Smooth muscle cell (in vitro differentiated cells): ENCODE data around the gene MYO10. TPM values are rescaled to one million over a fixed set of nuclear protein-coding genes. Genes with fewer than 3 reads are reported as not detected.

Experiments
- DNase-seq: peaks from one replicate; lab custom pipeline; 2025; ENCODE audit not compliant: unreplicated experiment; lab: John Stamatoyannopoulos, UW
- H2AFZ ChIP-seq: fragments of 200-600 bp; sonication (generic); 2 replicates; pipeline ENCODE4 v1.6.0; 2016; ENCODE audit warnings: antibody characterized with exemption, low read depth, mild to moderate bottlenecking
- H3F3A ChIP-seq: fragments of 200-600 bp; sonication (generic); 2 replicates; pipeline ENCODE4 v1.6.0; 2017; ENCODE audit warnings: antibody characterized with exemption, low read depth
- H3K27ac ChIP-seq: fragments of 200-600 bp; sonication (generic); 2 replicates; pipeline ENCODE4 v1.5.1; 2016; ENCODE audit warnings: low read depth, mild to moderate bottlenecking
- H3K27me3 ChIP-seq: fragments of 200-600 bp; sonication (generic); 2 replicates; pipeline ENCODE4 v1.6.1; 2016; ENCODE audit warnings: low read depth, mild to moderate bottlenecking
- H3K36me3 ChIP-seq: fragments of 200-600 bp; sonication (generic); 2 replicates; pipeline ENCODE4 v1.5.1; 2016; ENCODE audit warnings: low read depth
- H3K4me1 ChIP-seq: fragments of 200-600 bp; sonication (generic); 2 replicates; pipeline ENCODE4 v1.5.1; 2016; ENCODE audit warnings: low read depth
- H3K4me2 ChIP-seq: fragments of 200-600 bp; sonication (generic); 2 replicates; pipeline ENCODE4 v1.6.0; 2016; ENCODE audit warnings: mild to moderate bottlenecking
- H3K4me3 ChIP-seq: fragments of 200-600 bp; sonication (generic); 2 replicates; pipeline ENCODE4 v1.5.1; 2016; ENCODE audit warnings: mild to moderate bottlenecking
- H3K79me2 ChIP-seq: fragments of 200-600 bp; sonication (generic); 2 replicates; pipeline ENCODE4 v1.6.0; 2016; ENCODE audit warnings: low read depth, mild to moderate bottlenecking
- H3K9ac ChIP-seq: fragments of 200-600 bp; sonication (generic); 2 replicates; pipeline ENCODE4 v1.6.0; 2016; ENCODE audit warnings: low read depth
- H3K9me3 ChIP-seq: fragments of 200-600 bp; sonication (generic); replicated peaks from 2 replicates; pipeline ENCODE4 v1.5.1; 2016; ENCODE audit warnings: low read depth
- H4K20me1 ChIP-seq: fragments of 200-600 bp; sonication (generic); 2 replicates; pipeline ENCODE4 v1.6.0; 2016; ENCODE audit warnings: low read depth
- CTCF ChIP-seq: fragments of 200-600 bp; sonication (generic); IDR thresholded peaks from 2 replicates; pipeline ENCODE4 v1.5.1; 2017; ENCODE audit warnings: borderline replicate concordance, mild to moderate bottlenecking, antibody characterized with exemption; ENCODE audit not compliant: insufficient read depth, poor library complexity, severe bottlenecking
- WGBS: methylation state at CpG from one replicate; pipeline ENCODE4 v1.1.7; 2016; ENCODE audit warnings: low lambda C conversion rate; 5-methylcytosine and 5-hydroxymethylcytosine counted together
- polyA plus RNA-seq: library from polyadenylated mRNA; unstranded; fragments of >200 nt; fragmentation: Nextera tagmentation; extraction: Ambion mirVana; gene quantifications from 2 replicates; pipeline ENCODE4 v1.2.1, GENCODE V29; 2016
- total RNA-seq: library from RNA; depleted of rRNA; stranded (reverse); fragments of >200 nt; gene quantifications from 2 replicates; pipeline ENCODE4 v1.2.3, GENCODE V29; 2014

Gene MYO10
- total and polyA plus RNA-seq, 2 experiments from 2014 or later = 76.4 to 96.8 TPM

DNA sequence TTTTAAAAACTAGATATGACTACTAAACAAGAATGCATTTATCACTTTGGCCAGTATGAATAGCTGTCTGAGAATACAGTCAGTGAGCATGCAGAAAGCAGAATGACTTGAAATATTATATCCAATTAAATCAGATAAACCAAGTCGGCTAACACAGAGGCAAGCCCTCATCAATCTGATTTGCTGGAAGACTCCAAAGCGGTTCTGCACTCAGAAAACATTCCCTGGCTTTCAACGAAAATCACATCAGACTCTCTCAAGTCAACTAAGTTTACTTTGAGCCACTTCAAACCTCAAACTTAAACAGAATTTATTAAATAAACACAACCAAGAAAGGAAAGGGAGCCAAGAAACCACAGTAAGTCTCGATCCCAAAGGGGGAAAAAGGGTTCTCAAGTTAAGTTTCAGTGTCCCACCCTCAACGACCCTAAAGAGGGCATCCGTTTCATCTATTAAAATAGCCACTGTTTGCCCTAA is 1.4 kb downstream of the MYO10 start:
- peaks cover 63% of the 10 kb centered on the region for H3K79me2 ChIP-seq
- peaks cover 13% of the 10 kb centered on the region for H3F3A ChIP-seq
- WGBS = under 1% methylated on average over 6 of the region's 6 CpGs
- H4K20me1 ChIP-seq = peaks cover 62% of the 10 kb centered on the region
- DNase-seq = no peak
- peak overlapping the region; percentile 96 for H3K9ac ChIP-seq
- H2AFZ ChIP-seq = no peak overlapping the region
- peak overlapping the region; percentile 84 for H3K4me2 ChIP-seq
- no peak for TF ChIP-seq CTCF
- H3K27me3 ChIP-seq = no peaks in the 10 kb centered on the region
- H3K36me3 ChIP-seq = no peaks in the 10 kb centered on the region
- H3K4me1 ChIP-seq = peaks cover 40% of the 10 kb centered on the region
- no peaks in the 10 kb centered on the region for H3K9me3 ChIP-seq
- peak overlapping the region; percentile 85 for H3K27ac ChIP-seq
- H3K4me3 ChIP-seq = peak overlapping the region; percentile 98

DNA sequence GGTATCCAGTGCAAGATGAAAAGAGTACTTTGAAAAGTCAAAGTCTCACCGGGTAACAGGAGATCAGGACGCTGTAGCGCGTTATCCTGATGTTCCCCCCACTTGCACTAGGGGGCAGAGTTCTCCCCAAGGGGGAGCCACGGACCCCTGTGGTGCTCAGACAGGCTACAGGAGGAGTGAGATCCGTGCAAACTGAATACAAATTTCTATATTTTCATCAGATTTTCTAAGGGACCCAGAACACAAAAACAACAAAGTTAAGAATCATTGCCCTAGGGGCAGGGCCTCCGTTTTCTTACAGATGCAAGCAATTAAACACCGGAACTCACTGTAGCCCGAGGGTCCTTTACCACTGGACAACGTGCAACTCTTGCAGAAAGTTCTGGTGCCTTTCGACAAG is 2.0 kb downstream of the MYO10 start:
- Histone ChIP-seq H3K4me2 (peak overlapping the region; percentile 84), H2AFZ (no peak overlapping the region), H3F3A (peaks cover 13% of the 10 kb centered on the region), H3K9ac (peak overlapping the region; percentile 96), H3K27me3 (no peaks in the 10 kb centered on the region), H4K20me1 (peaks cover 68% of the 10 kb centered on the region), H3K27ac (peak overlapping the region; percentile 50), H3K79me2 (peaks cover 69% of the 10 kb centered on the region), H3K9me3 (no peaks in the 10 kb centered on the region), H3K4me1 (peaks cover 34% of the 10 kb centered on the region), H3K4me3 (peak overlapping the region; percentile 98), H3K36me3 (no peaks in the 10 kb centered on the region)
- DNase-seq = peak; percentile 40
- TF ChIP-seq CTCF = peak; percentile 93
- WGBS = 2% methylated on average over 11 of the region's 11 CpGs

- H3K27ac ChIP-seq = peak overlapping the region; percentile 50
These were observed 2.8 kb downstream of the MYO10 start for GRCh38 chr5:16933337-16933736.

More at GRCh38 chr5:16933337-16933736, 2.8 kb downstream of the MYO10 start:
- H3K4me3 ChIP-seq = peak overlapping the region; percentile 98
- peak overlapping the region; percentile 84 for H3K4me2 ChIP-seq
- peaks cover 76% of the 10 kb centered on the region for H4K20me1 ChIP-seq
- peaks cover 13% of the 10 kb centered on the region for H3F3A ChIP-seq
- no peak for DNase-seq
- peaks cover 75% of the 10 kb centered on the region for H3K79me2 ChIP-seq
- peak overlapping the region; percentile 96 for H3K9ac ChIP-seq
- 55% methylated on average over 2 of the region's 2 CpGs for WGBS
- H3K4me1 ChIP-seq = peaks cover 31% of the 10 kb centered on the region
- no peaks in the 10 kb centered on the region for H3K27me3 ChIP-seq
- H2AFZ ChIP-seq = no peak overlapping the region
- TF ChIP-seq CTCF = no peak
- H3K9me3 ChIP-seq = no peaks in the 10 kb centered on the region
- no peaks in the 10 kb centered on the region for H3K36me3 ChIP-seq
